T-helper 1 cell treated with Interleukin-12 subunit alpha and Interleukin-12 subunit beta and Interleukin-4 antibody, amounts not matched to agents 30 ng/mL and 1 ng/mL, for 36 hours (primary cell): ENCODE measurements around the gene ADM2. TPM values are rescaled to one million over a fixed set of nuclear protein-coding genes. Genes with fewer than 3 reads are reported as not detected.

Source experiments
- intact Hi-C: fragments of 100-400 bp; cut with micrococcal nuclease; formaldehyde crosslinking; loops from one replicate; pipeline ENCODE4 v1.15.1; 2024
- total RNA-seq: library from RNA; stranded (reverse); gene quantifications from 2 replicates; pipeline ENCODE4 v1.2.3, GENCODE V29; 2022

Gene ADM2
- total RNA-seq, 1 donor from 2014 or later: 4.5 TPM

DNA sequence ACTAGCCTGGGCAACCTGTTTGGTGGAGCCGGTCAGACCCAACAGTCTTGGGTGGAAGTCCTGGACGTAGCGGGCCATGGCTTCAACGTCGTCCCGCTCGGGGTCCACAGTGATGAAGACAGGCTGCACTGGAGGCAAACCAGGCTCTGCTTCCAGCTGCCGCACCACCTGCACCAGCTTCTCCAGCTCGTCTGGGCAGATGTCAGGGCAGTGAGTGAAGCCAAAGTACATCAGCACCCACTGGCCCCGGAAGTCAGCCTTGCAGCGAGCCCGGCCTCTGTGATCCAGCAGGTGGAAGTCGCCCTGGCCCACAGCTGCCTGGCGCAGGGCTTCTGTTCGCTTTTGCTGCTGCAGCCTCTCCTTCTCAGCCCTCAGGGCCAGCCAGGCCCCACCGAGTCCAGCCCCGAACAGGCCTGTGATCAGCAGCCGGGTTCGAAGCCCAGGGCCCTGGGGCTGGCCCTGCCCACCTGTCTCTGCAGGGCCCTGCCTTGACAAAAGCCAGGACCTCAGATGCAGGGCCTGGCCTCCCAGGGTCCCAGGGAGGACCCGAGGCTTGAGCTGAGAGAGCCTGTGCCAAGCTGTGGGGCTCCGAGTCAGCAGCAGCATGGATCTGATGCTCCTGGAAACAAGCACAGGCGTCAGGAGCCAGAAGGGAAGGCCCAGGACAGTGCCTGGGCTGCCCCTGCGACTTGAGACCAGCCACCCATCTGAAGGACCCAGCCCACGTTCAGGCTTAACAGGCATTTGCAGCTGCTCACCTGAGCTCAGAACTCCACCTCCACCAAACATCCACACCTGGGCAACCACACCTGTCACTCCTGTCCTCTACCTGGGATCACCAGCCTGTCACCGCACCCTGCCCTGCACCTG is 42.7 kb downstream of the ADM2 start:
- intact Hi-C loops: no loop called here

DNA sequence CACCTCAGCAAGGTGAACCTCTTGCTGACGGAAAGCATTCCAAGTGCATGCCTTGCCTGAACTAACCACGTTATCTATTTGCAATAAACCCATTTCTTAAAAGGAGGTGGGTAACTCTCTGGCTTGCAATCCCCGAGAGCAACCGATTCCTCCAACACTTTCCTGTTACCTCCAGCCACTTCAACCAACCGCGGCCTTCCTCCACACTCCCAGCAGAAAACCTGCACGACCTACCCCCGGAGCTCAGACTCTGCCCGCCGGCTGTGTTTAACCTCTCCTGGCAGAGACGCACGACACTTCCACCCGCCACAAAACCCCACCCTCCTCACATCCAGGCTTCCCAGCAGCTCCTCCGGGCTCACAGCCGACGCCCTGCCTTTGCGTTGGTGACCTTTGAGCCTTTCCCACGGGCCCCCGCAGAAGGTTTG is 43.3 kb downstream of the ADM2 start:
- intact Hi-C loops: loop anchor here (1.0 to 5.0 kb wide), 6 partner anchors 16 to 562 kb away; partner anchors contain the start of genes CHKB, NCAPH2 and PIM3

DNA sequence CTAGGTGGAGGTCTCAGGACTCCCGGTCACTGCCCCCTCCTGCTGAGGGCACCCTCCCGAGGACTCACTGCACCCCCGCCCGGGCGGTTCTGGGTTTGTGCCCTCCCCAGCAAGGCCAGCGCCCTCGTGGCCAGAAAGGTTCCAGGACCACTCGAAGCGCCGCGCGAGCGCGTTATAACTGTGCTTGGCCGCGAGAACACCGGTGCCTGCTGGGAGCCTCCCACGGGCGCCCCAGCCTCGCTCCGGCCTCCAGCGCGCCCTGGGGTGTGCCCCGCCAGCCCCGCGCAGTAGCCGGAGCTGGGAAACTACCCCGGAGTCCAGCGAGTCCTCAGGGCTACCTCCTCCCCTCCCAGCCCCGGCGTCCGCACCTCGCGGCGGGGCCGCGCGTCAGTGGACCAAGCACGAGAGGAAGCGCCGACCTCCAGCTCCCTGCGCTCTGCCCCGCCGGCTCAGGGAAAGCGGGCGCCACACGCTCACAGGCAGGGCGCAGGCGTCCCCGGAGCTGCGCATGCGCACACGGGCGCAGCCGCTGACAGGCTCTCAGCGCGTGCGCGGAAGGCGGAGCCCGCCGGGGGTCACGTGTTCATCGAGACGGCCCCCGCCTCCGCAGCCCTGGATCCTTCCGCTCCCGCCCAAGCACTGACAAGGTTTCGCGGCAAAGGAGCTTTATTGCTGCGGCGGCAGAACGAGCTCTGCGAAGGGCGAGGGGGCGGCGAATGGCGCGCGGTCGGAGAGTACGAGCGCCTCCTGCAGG is 43.9 kb downstream of the ADM2 start, which contains the start of gene SCO2:
TSS of gene SCO2 (minus strand) at position 495 of the 754 bp plus-strand sequence. CDS start 1,187 bp downstream, outside the sequence.
- intact Hi-C loops: loop anchor here (1.0 to 5.0 kb wide), 6 partner anchors 17 to 563 kb away; partner anchors contain the start of genes CHKB, NCAPH2 and PIM3

DNA sequence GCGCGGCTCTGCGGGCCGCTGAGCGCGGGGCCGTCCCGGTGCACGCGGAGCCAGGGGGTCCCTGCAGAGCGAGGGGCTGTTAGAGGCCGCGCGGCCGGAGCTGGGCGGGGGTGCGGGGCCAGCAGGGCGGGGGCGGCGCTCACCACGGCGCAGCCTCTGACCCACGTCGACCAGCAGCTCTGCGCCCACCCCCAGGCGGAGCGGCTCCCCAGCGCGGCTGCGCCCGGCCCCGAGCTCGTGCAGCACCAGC is 44.4 kb downstream of the ADM2 start:
- intact Hi-C loops: loop anchor here (1.0 to 5.0 kb wide), 8 partner anchors 17 to 563 kb away; partner anchors contain the start of genes CHKB, NCAPH2 and PIM3

DNA sequence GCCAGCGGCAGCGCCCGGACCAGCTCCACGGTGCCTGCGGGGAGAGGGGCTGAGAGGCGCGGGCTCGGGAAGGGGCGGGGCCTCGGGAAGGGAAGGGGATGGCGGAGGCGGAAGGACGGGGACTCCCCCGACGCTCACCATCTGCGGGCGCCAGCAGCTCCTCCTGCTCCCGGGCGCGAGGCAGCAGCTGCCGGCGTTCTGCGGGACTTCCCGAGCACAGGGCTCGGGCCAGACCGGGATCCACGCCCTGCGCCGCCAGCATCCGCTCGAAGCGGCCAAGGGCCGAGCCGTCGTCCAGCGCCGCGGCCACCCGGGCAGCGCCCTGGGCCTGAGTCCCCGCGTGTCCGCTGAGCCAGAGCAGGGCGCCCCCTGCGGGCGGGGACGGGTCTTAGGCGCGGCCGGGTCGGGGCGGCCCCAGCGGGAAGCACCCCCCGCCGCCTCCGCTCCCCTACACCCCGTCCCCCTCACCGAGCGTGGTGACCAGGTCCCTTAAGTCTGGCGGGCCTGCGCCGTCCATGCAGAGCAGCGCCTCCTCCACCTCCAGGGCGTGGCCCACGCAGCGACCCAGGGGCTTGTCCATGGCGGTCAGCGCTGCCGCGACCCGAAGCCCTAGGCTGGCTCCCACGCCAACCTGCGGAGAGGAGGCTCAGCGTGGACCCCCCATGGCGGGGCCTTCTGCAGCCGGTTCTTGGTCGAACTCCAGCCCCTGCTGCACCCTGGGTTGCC is 44.9 kb downstream of the ADM2 start:
- intact Hi-C loops: loop anchor here (1.0 to 5.0 kb wide), 5 partner anchors 37 to 564 kb away; partner anchors contain the start of gene PIM3

DNA sequence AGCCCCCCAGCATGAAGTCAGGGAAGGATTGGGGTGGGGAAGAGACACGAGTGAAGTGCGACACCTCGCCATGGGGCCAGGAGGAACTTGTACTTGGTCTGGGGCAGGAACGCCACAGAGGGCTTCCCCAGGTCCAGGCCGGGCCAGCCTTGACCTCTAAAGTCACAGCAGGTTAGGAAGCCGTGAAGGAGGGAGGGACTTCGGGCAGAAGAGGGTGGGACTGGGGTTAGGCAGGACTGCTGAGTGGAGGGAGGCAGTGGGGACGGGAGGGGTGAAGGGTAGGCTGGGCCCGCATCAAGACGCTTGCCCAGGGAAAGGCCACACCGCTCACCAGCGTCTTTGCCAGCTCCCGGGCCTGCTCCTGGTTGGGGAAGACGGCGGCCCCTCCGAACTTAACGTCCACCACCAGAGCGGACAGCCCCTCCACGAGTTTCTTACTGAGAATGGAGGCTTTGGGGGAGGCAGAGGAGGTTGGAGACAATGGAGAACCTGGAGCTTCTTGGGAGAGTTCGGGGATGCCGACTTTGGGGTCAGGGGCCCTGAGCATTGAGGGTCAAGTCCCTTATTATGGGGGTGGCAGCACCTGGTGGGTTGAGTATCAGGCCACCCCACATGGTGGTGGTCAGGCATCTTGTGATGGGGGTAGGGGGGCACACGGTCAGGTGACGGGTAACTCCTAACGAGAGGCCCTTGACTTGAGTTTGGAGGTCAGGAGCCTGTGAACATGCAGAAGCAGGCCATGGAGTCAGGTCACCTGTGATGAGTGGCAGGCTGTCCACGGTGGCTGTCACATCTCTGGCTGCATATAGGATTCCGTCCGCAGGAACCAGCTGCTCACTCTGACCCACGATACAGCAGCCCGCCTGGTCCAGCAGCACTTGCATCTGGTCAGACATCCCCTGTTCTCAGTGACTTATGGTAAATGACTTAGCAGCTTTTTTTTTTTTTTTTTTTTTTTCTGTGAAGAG is 45.8 kb downstream of the ADM2 start:
- intact Hi-C loops: loop anchor here (1.0 to 5.0 kb wide), 5 partner anchors 36 to 565 kb away; partner anchors contain the start of gene PIM3

DNA sequence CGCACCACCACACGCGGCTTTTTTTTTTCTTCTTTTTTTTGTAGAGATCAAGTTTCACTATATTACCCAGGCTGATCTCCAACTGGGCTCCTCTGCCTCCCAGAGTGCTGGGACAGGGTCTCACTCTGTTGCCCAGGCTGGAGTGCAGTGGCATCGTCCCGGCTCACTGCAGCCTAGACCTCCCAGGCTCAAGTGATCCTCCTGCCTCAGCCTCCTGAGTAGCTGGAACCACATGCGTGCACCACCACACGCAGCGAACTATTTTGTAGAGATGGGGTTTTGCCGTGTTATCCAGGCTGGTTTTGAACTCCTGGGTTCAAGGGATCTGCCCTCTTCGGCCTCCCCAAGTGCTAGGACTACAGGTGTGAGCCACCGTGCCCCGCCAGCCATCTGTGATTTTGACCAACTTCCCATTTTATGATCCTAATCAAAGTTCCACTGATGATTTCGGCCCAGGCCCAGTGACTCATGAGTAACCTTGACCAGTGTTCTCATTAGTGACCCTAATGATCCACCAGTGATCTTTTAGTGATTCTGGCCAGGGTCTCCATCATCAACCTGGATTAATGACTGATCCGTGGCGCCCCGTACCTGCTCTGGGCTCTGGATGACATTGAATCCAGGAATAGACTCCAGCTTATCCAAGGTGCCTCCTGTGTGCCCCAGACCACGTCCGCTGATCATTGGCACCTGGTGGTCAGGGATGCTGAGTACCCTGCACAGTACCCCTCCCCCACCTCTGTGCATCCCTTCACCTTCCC is 46.8 kb downstream of the ADM2 start:
- intact Hi-C loops: loop anchor here (2.0 to 5.0 kb wide), 4 partner anchors 56 to 566 kb away; partner anchors contain the start of gene PIM3

DNA sequence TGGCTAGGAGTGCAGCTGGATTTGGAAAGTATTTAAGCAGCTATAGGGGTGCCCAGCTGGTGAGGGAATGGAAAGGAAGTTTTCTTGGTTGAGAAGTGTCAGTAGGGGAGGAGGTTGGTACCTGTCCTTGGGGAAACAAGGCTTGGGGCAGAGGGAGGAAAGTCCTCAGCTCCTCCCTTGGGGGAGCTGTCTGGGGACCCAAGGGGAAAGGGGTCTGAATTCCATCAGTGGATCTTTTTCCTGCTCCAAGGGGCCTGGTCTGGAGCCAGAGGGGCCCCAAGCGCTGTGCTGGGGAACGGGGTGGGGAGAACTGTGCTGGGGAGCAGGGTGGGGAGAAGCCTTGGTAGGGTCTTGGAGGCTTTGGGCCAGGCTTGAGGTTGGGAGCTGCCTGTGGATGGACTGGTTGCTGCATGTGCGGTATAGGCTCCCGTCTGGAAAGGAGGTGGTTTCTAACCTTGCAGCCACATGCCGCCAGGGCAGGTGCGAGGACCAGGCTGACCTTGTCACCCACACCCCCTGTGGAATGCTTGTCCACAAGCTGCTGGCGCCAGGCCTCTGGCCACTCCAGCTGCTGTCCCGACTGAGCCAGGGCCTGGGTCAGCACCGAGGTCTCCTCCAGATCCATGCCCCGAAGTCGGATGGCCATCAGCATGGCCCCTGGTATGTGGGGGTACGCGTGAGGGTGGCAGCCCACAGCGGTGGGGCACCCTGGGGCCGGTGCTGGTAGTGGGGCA is 47.5 kb downstream of the ADM2 start:
- intact Hi-C loops: loop anchor here (5.0 kb wide), 3 partner anchors 57 to 567 kb away; partner anchors contain the start of gene PIM3

DNA sequence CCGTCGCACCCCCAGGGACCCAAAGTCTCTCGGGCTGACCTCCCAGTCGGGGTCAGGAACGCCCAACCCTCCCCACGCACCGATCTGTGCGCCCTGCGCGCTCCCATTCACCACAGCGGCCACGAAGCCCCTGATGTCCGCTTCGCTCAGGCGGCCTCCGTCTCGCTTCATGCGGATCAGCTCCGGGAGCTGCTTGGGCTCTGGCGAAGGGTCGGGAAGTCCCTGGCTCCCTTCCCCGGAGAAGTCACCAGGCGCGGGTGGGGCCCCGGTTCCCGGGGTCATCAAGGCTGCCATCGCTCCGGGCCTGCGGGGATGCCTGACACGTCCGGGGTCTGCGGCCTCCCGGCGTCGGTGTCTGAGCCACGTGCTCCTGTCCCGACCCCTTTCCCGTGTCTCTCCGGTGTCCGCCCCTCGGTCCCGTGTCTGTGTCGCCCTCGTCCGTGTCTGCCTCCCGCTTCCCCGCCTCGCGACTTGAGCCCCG is 48.1 kb downstream of the ADM2 start:
- intact Hi-C loops: loop anchor here (5.0 kb wide), 3 partner anchors 57 to 567 kb away; partner anchors contain the start of gene PIM3

DNA sequence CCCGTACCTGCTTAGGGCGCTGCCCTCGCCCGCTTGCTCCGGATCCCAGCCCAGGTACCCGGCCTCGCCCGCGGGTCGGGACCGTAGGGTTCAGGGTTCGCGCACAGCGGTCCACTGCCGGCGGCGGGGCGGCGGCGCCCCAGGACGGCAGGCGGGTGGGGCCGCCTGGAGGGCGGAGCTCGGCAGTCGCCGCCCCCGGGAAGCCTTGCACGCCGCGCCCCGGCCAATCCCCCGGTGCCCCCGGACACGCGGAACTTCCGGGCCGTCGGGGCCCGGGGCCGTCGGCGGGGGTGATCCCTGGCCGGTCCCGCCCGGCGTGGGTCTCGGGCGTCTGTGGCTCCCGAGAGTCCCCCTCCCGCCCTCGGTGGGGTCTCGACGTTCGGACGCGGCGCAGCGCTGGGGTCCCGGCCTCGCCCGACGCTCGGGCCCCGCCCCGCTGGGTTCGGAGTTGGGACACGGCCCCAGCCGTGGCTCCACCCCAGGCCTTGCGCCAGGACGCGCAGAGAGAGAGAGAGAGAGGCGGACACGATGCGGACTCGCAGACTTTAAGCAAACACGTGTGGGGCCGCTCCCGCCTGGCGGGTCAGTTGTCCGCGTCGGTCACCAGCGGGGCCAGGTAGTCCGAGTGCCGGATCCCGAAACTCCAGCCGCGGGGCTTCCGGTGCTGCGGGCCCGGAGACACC is 48.7 kb downstream of the ADM2 start, which contains the start of gene TYMP:
TSS of gene TYMP (minus strand) at position 116 of the 683 bp plus-strand sequence. CDS start 303 bp downstream, outside the sequence.
- intact Hi-C loops: loop anchor here (1.0 to 5.0 kb wide), 6 partner anchors 14 to 568 kb away; partner anchors contain the start of genes PIM3 and SYCE3

DNA sequence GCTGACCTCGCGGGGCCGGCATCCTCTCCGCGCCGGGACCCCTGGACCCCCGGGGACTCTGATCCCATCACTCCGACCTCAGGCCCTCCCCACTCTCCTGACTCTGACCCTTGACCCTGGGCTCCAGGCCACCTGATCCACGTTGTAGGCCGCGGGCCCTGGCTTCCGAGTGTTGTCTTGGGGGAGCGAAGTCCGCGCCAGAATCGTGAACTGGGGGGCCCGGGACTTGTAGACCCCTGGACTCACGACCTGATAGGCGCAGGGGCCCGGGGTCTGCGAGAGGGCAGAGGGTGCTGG is 49.2 kb downstream of the ADM2 start:
- intact Hi-C loops: loop anchor here (1.0 to 2.0 kb wide), 3 partner anchors 14 to 90 kb away; partner anchors contain the start of gene SYCE3

DNA sequence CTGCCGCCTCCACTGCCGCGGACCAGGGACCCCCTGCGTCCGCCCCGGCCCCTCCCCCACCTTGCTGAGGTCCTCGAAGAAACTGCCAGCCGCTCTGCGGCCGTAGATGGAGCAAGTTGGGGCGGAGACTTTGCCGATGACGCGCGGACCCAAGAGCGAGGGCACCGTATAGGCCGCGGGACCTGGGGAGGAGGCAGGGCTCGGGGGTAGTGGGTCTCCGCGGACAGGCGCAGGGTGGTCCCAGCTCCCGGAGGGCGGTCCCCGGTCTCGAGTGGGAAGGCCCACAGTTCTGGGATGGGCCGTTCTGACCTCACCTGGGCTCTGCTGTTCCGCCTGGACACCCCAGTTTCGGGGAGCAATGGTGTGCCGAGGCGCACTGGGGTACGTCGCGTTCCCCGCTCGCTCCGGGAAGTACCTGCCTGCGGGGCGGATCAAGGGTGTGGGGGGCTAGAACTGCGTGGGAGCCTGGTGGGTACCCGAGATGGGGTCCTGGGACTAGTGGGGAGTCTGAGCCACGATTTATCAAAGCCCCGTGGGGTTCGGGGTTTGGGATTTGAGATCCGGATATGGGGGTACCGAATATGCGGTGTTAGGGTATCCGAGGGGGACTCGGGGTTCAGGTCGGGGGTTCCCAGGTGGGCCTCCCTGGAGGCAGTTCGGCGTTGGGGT is 49.7 kb downstream of the ADM2 start:
- intact Hi-C loops: loop anchor here (1.0 to 2.0 kb wide), 5 partner anchors 8 to 90 kb away; partner anchors contain the start of genes CHKB and SYCE3

DNA sequence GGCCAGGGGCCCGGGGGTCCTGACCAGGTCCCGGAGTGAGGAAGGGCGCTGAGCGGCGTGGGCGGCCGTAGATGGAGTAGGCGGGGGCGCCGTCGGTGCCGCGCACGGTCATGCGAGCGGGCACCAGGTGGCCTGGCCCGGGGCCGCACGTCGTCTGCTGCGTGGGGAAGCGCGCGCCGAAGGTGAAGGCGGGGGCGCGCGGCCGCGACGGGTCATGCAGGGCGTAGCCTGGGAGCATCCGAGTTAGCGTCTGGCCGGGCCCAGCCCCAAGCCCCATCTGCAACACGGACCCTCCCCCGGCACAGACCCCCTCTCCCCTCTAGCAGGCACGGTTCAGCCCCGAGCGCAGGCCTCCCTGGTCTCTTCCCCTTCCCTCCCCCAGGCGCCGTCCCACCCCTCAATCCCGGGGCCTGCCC is 50.2 kb downstream of the ADM2 start:
- intact Hi-C loops: loop anchor here (1.0 to 2.0 kb wide), 3 partner anchors 8 to 89 kb away; partner anchors contain the start of gene CHKB

DNA sequence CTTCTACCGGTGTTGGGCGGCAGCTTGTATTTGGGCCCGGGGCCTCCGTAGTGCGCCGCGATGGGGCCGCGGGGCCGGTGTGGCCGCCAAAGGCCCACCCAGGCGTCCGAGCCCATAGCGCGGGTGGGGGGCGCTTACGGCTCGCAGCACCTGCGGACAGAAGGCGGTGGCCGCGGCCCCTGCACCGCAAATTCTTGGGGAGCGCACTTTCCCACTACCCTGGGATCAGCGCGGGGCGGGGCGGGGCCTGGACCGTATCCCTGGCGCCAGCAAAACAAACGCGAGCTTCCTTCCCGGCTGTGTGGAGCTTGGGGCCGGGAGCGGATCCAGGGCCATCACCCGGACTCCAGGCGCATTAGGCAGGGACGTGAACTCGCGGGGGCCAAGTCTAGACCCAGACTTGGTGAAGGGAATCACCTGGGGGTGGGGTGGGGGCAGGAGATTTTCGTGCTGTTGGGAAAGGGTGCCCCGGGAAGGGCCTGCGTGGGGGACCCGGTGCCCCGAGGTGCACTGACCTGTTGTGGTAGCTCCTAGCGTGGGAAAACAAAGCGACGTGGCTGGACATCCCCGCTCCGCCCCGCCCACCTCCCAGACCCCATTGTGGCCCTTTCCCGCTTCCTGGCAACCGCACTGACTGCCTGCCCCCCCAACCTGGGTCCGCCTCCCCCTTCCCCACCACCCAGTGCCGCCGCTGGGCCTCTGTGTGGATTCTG is 50.8 kb downstream of the ADM2 start:
- intact Hi-C loops: loop anchor here (1.0 to 2.0 kb wide), 3 partner anchors 7 to 89 kb away; partner anchors contain the start of gene CHKB

DNA sequence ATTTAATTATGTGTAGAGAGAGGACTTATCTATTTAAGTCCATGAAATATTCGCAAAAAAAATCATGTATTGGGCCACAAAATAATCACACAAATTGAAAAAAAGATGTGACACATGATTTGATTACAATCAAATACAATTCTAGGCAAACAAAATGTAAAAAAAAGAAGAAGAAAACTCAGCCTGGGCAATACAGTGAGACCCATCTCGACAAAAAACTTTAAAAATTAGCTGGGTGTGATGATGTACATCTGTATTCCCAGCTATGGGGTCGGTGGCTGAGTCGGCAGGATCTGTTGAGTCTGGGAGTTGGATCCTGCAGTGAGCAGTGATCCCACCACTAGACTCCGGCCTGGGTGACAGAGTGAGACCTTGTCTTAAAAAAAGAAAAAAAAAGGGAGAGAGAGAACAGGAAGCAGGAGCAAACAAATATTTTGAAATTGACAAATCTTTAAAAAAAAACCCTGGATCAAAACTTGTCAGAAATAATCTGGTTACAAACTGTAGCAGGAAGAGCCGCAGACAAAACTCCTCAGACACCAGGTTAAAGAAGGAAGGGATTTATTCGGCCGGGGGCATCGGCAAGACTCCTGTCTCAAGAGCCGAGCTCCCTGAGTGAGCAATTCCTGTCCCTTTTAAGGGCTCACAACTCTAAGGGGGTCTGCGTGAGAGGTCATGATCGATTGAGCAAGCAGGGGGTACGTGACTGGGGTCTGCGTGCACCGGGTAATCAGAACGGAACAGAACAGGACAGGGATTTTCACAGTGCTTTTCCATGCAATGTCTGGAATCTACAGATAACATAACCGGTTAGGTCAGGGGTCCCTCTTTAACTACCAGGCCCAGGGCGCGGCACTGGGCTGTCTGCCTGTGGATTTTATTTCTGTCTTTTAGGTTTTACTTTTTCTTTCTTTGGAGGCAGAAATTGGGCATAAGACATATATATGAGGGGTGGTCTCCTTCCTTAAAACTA is 51.8 kb downstream of the ADM2 start:
- intact Hi-C loops: no loop called here
